PFSK-1 (cell line): ENCODE data around the gene GMCL1.

Source experiments
- FOXP2 ChIP-seq: optimal IDR thresholded peaks from 2 replicates; pipeline ENCODE3; 2011; ENCODE audit warnings: borderline replicate concordance, control low read depth, inconsistent platforms; ENCODE audit not compliant: insufficient read depth; ENCODE audit errors: extremely low read length, extremely low read depth
- POLR2AphosphoS5 ChIP-seq: IDR thresholded peaks from 2 replicates; pipeline ENCODE4 v1.6.1; 2012; ENCODE audit warnings: low read depth, mild to moderate bottlenecking, control low read depth, low read length, moderate library complexity
- SIN3A ChIP-seq: IDR thresholded peaks from 2 replicates; pipeline ENCODE4 v1.6.1; 2012; ENCODE audit warnings: mild to moderate bottlenecking, low read length, moderate library complexity, borderline replicate concordance; ENCODE audit not compliant: insufficient read depth
- TAF1 ChIP-seq: IDR thresholded peaks from 2 replicates; pipeline ENCODE4 v1.6.1; 2012; ENCODE audit warnings: low read length, control low read depth, borderline replicate concordance; ENCODE audit not compliant: insufficient read depth
- TF ChIP-seq, protein P1 (sequence below), 2 experiments: IDR thresholded peaks; 2 replicates each; pipeline versions ENCODE4 v1.6.1 to v1.8.0; 2011 to 2012; ENCODE audit warnings: low read depth in 2 of 2, low read length in 2 of 2, control low read depth in 1 of 2, inconsistent platforms in 1 of 2, mild to moderate bottlenecking in 1 of 2, moderate library complexity in 1 of 2; ENCODE audit not compliant: insufficient read depth in 1 of 2

DNA sequence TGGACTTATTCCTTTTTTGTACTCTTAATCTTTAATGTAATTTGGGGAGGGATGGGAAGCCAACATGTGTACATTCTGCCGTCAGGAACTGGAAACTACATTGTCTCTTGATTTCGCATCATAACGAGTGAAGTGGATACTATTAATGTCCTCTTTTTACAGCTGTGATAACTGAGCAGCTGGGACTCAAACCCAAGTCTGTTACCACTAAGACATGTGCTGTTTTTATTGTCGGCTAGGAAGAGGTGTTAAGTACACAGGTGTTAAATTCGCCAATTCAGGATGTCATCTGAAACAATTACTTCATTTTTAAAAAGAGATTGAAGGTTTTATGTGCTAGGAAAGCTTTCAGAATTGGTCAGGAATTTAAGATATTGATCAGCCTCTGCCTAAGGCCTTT lies 6.9 kb downstream of the GMCL1 start:
- TF ChIP-seq POLR2AphosphoS5: no peak
- TF ChIP-seq, protein P1, sequence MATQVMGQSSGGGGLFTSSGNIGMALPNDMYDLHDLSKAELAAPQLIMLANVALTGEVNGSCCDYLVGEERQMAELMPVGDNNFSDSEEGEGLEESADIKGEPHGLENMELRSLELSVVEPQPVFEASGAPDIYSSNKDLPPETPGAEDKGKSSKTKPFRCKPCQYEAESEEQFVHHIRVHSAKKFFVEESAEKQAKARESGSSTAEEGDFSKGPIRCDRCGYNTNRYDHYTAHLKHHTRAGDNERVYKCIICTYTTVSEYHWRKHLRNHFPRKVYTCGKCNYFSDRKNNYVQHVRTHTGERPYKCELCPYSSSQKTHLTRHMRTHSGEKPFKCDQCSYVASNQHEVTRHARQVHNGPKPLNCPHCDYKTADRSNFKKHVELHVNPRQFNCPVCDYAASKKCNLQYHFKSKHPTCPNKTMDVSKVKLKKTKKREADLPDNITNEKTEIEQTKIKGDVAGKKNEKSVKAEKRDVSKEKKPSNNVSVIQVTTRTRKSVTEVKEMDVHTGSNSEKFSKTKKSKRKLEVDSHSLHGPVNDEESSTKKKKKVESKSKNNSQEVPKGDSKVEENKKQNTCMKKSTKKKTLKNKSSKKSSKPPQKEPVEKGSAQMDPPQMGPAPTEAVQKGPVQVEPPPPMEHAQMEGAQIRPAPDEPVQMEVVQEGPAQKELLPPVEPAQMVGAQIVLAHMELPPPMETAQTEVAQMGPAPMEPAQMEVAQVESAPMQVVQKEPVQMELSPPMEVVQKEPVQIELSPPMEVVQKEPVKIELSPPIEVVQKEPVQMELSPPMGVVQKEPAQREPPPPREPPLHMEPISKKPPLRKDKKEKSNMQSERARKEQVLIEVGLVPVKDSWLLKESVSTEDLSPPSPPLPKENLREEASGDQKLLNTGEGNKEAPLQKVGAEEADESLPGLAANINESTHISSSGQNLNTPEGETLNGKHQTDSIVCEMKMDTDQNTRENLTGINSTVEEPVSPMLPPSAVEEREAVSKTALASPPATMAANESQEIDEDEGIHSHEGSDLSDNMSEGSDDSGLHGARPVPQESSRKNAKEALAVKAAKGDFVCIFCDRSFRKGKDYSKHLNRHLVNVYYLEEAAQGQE (IDR thresholded peaks at IDR 0.05; ENCODE audit: insufficient read depth in 1 of 2, low read depth in 2 of 2, low read length in 2 of 2): no peak
- TF ChIP-seq TAF1: no peak
- TF ChIP-seq FOXP2: no peak
- TF ChIP-seq SIN3A: no peak
